GM12865 (cell line): ENCODE results near the gene DENND10.
"Not testable (repeated sequence)": the region's sequence is repeated elsewhere in the genome, so short reads cannot be mapped to it uniquely, and the experiment has no call there.

Experiments used
- DNase-seq: peaks from one replicate; pipeline ENCODE4 v3.0.0; 2010; ENCODE audit warnings: low read depth
- H3K4me3 ChIP-seq: 2 replicates; pipeline ENCODE4 v1.5.1; 2011; ENCODE audit warnings: mild to moderate bottlenecking, low read depth, low read length, control low read depth
- CTCF ChIP-seq: IDR thresholded peaks from 2 replicates; pipeline ENCODE4 v1.5.1; 2011; ENCODE audit warnings: low read length, control low read depth, low read depth, inconsistent platforms; ENCODE audit not compliant: insufficient read depth; ENCODE audit errors: missing control alignments

DENND10 gene

DNA sequence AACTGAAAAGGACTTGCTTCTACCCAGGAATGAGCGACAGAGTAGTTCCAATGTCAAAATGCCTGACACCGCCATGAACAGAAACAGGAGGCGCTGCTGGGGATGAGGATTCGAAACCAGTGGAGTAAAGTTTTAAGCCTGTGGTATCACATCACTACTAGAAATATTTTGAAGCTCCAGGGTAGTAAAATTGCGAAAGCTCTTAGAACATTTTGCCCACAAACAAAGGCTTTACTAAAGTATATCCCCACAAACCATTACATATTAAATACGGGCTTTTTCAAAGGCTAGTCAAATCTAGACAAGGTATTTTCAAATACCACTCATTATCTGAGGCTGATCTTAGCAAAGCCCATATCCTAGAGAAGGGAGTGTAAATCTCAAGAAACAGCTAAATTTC, 72.3 kb downstream of the DENND10 start:
- no peak for TF ChIP-seq CTCF
- no peak for DNase-seq
- H3K4me3 ChIP-seq: no peak overlapping the region

DNA sequence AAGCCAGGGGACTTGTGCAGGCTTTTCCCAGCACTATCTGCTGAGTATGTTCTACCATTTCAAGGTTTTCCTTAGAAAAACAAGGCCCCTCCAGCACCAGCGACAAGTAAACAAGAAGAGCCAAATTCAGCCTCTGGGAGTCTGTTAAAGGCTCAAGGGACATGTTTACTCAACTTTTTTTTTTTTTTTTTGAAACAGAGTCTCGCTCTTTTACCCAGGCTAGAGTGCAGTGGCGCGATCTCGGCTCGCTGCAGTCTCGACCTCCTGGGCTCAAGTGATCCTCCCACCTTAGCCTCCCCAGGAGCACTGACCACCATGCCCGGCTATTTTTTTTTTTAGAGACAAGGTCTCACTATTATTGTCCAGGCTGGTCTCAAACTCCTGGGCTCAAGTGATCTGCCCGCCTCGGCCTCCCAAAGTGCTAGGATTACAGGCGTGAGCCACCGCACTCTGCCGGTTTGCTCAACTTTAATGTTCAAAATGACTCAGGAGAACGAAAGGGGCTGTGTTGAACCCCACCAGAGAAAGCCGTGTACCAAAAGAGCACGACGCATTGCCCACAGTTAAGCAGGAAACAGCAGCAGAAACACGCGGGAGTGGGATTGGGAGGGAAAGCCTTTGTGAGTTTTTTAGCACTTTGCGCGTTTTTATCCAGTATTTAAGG, 73.9 kb downstream of the DENND10 start:
- TF ChIP-seq CTCF: no peak
- peak; percentile 53 for DNase-seq
- H3K4me3 ChIP-seq: peak overlapping the region; percentile 64

DNA sequence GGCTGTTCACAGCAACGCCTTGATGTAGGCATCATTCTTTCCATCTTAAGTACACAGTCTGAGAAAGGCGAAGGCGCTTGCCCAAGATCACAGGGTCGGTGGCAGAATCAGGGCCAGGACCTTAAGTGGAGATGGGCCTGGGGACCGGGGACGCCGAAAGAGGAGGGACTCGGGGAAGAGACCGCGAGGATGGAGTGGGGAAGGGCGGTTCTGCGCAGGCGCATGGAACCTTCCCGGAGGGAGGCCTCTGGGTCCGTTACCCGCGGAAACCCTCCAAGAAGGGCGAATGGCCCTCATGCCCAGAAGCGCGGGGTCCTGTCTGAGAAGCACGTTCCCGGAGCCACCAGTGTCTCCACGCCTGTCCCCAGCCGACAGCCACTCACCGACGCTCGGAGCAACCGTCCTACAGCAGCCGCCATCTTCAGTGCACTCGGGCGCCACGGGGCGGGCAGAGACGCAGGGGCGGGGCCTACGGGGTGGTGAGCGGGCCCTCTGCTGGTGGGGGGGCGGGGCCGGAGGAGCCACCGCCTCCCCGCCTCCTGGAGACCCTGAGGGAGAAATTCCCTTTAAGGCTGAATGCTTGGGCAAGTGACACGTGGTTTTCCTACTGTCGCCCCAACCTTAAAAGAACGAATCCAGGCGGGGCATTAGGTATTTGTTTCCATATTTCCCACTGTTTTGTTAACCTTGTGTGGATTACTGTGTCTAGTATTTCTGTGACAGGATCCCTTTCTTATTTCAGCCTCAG, 74.6 kb downstream of the DENND10 start, which contains the start of gene PRDX3:
TSS of gene PRDX3 (minus strand) at position 441 of the 748 bp plus-strand sequence. CDS start at position 419, 22 bp downstream.
- H3K4me3 ChIP-seq: peak within 1 kb of the TSS; percentile 64
- no peak for TF ChIP-seq CTCF
- peak; percentile 94 for DNase-seq

- not testable (repeated sequence) for H3K4me3 ChIP-seq, DNase-seq
Measured at GRCh38 chr10:119180850-119181400, 77.0 kb downstream of the DENND10 start.

GRCh38 chr10:119183664-119184412, 79.9 kb downstream of the DENND10 start:
- no peak for DNase-seq
- TF ChIP-seq CTCF: no peak
- no peak overlapping the region for H3K4me3 ChIP-seq
